Measurements from ENCODE around the gene MYL2.
"Not testable (repeated sequence)": the region's sequence is repeated elsewhere in the genome, so short reads cannot be mapped to it uniquely, and the experiment has no call there.

The MYL2 gene, protein sequence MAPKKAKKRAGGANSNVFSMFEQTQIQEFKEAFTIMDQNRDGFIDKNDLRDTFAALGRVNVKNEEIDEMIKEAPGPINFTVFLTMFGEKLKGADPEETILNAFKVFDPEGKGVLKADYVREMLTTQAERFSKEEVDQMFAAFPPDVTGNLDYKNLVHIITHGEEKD

DNA sequence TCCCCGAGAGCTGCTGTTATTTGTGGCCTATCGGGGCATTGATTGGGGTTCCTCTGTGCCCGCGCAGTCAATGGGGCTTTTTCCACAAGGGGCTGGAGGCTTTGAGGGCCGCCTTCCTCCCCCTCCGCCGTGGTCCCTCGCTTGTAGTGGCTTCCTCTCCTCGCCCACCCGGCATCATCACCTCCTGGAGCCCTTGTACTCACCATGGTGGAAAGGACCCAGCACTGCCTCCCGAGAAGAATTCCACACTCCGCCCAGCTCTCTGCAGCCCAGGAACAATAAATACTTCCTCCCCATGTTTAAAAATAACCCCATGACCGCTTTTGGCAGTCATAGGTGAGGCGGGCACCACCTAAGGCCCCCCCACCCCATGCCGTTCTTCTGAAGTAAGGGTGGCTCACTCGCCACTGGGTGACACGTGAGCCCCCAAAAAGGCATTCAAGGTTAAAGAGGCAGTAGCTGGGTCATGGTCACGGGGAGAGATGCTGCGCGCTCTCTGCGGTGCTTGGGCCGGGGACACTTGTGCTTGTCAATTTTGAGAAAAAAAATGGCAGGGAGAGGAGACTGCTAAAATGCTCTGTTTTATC is at the start of gene MYL2:
TSS of gene MYL2 (minus strand) at position 256 of the 587 bp plus-strand sequence. CDS start at position 206, 50 bp downstream.
- DNase-seq (ENCODE audit: low spot score) = no peak

DNA sequence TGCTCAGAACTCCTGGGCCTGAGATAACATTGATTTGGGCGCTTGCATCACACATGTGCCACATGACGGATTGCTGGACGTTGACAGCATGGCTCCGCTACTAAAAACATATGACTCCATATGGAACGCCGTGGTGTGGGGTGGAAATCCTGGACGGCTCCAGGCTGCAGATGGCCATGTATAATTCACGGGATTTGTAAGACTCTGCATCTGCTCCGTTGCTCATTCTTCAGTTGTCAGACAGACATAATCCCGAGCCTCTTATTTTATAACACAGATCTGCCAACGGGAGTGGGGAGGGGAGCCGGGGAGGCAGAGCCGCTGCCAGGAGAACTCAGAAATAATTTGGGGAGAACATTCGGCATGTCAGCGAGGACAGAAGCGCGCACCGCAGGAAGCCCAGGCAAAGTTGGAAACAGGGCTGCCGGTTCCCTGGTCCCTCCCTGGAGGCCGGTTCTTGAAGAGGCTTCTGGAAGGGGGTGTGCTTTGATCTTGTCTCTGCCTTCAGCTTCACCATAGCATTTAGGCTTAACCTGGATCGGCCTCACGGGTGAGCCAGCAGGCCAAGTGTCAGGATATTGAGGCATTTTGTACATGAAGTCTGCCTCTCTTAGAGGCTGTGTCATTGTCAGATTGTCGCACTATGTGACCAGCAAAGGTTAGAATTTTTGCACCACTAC is 45.8 kb upstream of the MYL2 start:
- no peak for DNase-seq (ENCODE audit: low spot score)

DNA sequence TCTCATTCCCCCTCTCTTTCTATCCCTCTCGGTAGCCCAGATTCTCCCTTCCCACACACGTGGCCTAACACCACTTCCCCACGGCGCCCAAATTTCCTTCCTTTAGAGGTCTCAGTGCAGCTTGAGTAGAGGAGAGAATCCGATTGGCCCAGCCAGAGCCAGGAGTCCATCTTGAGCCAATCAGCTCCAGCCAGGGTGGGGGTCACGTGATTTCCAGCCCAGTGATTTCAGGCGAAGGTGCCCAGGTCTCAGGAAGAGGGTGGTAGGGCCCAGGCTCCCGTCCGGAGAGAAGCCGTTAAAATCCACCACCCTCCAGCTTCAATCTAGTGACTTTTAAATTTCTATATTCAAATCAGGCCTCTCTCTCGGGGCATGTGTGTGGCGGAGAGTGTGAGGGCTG is 45.2 kb upstream of the MYL2 start:
- no peak for DNase-seq (ENCODE audit: low spot score)

DNA sequence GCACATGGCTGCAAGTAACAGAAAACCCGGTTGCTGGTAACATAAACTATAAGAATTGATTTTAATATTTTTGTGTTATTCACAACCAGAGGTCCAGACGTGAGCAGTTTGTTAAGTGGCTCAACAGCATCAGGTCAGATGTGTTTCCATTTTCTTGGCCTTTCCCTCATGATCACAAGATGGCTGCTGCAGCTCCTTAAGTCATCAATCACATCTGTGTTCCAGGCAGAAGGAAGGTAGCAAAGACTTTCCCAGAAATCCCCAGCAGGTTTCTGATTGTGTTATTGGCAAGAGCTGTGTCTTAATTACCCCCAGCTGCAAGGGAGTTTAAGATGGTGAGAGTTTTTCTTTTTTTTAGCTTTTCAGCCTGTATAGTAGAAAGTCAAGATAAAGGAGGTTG is 40.4 kb upstream of the MYL2 start:
- no peak for DNase-seq (ENCODE audit: low spot score)

DNA sequence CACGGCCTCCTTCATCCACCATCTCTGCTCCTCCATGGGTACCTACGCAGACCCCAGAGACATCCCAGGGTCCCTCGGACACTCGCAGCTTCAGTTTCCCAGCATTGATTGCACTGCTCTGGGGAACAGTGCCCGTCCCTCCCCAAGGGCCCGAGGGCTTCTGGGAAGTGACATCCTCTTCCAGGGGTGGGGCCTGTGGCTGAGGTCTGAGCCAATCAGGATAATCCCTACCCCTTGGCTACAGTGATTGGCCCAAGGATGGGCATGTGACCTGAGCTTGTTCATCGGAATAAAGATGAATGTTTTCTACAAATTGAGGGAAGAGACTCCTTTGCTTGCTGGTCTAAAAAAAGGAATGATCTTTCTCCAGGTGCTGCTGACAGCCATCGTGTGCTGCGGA is 37.3 kb upstream of the MYL2 start:
- DNase-seq (ENCODE audit: low spot score) = no peak

DNA sequence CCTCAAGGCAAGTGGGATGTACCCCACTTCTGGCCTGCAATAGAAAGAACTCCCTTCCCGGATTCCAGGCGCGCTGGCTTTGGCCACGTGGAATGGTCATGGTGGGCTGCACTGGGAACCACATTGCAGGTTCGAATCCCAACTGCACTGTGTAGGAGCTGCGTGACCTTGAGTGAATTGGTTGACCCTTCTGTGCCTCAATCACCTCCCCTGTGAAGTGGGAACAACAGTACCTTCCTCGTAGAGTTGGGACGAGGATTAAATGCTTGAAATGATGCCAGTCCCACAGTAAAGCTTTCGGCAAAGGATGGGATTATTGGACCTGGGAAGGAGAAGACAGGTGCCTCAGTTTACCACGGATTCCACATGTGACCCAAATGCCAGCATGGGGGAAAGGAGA is 36.8 kb upstream of the MYL2 start:
- no peak for DNase-seq (ENCODE audit: low spot score)

DNA sequence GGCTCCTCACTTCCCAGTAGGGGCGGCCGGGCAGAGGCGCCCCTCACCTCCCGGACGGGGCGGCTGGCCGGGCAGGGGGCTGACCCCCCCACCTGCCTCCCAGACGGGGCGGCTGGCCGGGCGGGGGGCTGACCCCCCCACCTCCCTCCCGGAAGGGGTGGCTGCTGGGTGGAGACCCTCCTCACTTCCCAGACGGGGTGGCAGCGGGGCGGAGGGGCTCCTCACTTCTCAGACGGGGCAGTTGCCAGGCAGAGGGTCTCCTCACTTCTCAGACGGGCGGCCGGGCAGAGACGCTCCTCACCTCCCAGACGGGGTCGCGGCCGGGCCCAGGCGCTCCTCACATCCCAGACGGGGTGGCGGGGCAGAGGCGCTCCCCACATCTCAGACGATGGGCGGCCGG is 30.5 kb upstream of the MYL2 start:
- not testable (repeated sequence) for DNase-seq (ENCODE audit: low spot score)

DNA sequence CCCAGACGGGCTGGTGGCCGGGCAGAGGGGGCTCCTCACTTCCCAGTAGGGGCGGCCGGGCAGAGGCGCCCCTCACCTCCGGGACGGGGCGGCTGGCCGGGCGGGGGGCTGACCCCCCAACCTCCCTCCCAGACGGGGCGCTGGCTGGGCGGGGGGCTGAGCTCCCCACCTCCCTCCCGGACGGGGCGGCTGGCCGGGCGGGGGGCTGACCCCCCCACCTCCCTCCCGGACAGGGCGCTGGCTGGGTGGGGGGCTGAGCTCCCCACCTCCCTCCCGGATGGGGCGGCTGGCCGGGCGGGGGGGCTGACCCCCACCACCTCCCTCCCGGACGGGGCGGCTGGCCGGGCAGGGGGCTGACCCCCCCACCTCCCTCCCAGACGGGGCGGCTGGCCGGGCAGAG is 30.1 kb upstream of the MYL2 start:
- DNase-seq (ENCODE audit: low spot score) = not testable (repeated sequence)

DNA sequence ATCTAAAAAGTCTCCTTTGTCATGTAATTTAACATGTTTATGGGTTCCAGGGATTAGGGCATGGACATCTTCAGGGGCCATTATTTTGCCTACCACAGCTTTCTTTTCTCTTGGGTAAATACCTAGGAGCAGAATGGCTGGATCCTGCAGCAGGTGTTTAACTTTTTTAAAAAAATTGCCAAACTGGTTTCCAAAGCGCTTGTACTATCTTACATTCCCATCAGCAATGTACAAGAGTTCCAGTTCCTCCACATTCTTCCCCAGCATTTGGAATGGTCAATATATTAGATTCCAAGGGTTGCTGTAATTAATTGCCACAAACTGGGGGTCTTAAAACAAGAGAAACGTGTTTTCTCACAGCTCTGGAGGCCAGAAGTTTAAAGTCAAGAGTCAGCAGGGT is 27.7 kb upstream of the MYL2 start:
- DNase-seq (ENCODE audit: low spot score) = no peak

DNA sequence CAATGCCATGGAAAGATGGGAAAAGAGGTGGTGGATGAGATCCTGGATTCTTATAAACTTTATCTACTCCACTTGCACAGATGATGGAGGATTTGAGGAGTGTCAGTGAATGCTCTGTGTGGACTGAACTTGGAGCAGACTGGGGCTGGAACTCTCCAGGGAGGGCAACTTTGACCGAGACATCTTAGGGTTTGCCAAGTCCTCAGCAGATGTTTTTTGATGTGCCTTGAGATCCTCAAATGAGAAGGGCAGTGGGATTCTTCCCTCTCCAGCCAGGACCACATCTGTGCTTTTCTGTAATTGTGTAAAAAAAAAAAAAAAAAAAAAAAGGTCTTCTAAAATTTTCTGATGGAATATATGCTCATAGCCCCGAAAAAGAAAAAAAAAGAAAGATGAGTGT is 23.0 kb upstream of the MYL2 start:
- DNase-seq (ENCODE audit: low spot score) = no peak

DNA sequence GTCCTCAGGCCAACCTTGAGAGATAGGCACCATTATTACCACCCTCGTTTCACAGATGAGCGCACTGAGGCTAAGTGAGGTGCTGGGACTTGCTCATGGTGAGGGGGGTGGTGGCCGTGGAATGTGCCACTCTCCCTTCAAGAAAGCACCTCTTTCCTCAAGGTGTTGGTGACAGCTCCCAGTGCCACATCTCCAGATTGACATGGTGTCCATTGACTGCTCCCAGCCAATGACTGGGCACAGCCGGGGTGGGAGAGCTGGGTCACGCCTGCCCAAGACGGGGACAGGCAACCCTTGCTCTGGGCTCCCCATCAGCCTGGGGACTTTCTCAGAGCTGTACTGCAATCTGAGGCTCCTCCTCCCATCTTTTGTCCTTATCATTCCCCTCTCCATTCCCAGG is 21.0 kb upstream of the MYL2 start:
- DNase-seq (ENCODE audit: low spot score) = no peak

DNA sequence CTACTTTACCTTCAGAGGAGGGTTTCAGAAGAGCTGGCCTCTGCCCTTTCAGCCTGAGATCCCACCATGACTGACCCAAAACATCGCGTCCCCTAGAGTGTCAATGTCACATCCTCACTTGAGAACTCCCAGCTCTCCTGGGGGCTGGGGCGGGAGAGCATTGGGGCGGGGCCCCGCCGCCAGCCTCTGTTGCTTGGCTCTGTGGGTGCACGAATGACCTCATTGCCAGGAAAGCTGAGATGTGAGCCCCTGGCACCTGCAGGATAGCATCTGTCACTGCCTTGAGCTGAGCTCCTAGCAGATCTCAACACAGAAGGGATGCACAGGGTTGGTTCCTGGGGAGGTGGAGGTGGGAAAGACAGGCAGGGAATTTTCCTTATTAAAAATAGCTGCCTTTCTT is 20.6 kb upstream of the MYL2 start:
- no peak for DNase-seq (ENCODE audit: low spot score)

DNA sequence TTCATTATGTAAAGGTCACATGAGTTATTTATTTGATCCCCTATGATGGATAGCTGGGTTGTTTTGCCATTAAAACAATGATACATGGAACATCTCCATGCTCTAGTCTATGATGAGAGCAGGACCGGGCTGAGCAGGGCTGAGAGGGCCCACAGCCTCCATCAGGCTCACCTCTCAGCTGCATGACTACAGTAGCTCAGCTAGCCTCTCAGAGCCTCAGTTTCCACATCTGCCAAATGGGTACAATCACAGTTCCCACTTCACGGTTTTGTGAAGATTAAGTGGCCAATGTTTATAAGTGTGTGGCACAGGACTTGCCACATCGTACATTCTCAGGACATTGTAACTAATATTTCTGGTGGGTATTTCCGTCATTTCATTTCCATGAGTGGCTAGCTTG is 19.9 kb upstream of the MYL2 start:
- DNase-seq (ENCODE audit: low spot score) = no peak

DNA sequence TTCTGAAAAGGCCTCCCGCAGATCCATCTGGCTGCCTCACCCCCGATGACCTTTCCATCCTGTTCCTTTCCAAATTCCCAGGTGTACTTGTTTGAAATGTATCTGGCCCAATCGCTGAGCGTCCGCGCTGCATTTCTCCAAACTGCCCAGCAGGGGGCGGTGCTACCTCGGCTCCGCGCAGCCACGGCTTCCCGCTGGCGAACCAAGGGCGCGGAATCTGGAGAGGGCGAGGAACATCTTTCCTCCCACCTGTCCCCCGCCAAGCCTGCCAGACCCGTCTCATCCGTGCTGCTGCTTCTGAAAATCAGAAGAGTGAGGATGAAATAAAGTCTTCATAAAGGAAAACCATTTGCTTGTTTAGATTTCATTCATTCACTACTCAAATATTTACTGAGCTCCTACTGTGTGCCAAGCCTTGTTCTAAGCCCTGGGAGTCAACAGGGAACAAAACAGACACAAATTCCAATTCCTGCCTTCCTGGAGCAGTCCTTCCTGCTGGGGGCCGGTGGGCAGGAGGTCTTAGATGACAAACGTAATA is 16.8 kb upstream of the MYL2 start:
- peak; percentile 39 for DNase-seq (ENCODE audit: low spot score)

DNA sequence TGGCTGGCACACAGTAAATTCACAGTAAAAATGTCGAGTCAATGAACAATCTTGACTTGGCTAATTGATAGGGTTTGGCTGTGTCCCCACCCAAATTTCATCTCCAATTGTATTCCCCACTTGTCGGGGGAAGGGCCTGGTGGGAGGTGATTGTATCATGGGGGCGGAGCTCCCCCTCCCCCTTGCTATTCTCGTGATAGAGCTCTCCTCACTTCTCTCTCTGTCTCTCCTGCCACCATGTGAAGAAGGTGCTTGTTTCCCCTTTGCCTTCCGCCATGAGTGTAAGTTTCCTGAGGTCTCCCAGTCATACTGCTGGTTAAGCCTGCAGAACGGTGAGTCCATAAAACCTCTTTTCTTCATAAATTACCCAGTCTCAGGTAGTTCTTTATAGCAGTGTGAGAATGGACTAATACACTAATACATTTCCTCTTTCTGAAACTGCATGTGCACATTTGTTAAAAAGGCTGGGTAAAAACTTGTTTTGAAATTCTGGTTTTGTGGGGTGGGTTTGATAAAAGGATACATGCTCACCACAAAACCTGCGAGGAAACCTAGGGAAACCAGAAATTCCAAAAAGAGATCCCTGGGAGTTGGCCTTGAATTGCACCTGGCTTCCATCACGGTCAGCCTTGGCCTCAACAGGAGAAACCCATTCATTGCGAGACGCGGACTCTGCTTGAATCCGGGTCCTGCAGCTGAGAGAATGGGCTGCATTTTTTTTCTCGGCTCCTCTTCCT is 16.2 kb upstream of the MYL2 start:
- no peak for DNase-seq (ENCODE audit: low spot score)

DNA sequence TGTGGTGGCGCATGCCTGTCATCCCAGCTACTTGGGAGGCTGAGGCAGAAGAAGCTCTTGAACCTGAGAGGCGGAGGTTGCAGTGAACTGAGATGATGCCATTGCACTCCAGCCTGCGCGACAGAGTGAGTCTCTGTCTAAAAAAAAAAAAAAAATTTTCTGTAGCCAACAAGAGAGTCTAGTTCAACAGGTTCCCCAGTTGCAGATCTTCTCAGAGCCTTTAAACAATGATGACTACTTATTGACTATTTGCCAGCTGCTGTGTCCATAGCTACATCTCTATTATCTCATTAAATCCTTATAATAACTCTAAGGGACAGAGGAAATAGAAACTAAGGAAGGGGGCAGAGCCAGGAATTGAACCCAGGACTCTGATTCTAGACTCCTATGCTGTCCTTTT is 15.2 kb upstream of the MYL2 start:
- no peak for DNase-seq (ENCODE audit: low spot score)

DNA sequence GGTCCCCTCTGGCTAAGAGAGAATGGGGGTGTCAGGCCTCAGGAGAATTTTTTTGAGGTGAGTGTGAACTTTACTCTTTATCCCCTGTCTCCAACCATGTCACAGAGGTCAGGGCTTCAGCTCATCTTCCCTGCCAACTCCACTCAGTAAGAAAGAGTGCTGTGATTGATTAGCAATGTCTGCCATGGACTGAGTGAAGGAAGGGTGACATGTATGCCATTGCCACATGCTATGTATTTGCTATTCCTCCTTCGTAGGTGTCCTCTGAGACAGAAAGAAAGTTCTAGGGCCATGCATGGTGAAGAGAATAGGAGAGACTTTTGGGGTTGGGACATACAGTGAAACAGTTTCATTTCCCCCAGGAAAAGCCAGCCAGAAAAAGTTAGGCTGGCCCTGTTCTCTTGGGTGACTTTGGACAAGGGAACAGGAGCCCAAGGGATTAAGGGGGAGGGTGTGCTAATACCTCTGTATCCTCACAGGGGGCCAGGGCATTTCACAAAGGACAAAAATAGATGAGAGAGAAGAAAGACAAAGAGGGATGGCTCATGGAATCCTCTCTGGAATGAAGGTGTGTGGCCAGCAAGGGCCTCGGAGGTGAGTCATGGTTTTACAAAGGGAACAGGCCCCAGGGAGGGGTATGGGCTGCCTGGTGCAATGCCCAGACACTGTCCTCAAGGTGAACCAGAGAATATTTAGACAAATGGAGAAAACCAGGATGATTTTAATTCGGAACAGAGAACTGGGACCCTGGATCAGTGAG is 13.9 kb upstream of the MYL2 start:
- no peak for DNase-seq (ENCODE audit: low spot score)

DNA sequence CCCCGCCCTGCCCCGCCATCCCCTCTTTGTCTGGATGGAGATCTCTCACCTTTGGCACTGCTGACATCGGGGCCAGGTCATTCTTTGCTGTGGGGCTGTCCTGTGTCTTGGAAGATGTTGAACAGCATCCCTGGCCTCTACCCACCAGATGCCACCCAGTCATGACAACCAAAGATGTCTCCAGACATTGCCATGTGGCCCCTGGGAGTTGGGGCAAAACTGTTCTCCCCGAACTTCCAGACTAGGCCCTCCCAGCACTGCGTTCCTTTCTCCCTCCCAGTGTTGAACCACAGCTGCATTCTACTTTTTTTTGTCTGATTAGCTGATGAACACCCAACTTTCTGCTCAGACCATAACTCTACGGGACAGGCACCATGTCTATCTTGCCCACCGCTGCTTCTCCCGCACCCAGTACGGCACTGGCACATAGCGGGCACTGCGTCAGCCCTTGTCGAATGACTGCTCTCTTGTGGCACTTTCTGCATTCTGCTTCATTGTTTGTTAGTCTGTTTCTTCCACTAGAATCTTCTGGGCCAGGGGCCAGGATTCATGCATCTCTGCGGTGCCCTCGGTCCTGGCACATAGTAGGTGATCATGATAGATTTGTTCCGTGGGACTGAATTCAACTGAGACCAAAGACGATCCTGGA is 13.1 kb upstream of the MYL2 start:
- no peak for DNase-seq (ENCODE audit: low spot score)

DNA sequence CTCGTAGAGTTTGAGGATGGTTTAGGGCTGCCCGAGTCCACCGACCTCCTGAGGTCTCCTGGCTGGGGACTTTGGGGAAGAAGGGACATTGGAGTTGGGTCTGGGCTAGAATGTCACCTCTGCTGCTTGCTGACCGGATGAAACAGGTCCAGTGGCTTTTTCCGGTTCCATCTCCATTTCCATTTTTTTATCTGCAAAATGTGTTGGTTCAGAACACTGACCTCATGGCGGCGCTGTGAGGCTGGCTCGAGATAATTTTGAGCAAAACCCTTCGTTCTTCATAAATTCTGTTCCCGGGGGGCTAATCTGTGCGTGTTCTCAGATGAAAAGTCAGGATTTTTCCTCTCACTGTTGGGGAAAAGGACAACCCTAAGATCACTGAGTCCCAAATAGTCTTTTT is 11.7 kb upstream of the MYL2 start:
- DNase-seq (ENCODE audit: low spot score) = no peak

DNA sequence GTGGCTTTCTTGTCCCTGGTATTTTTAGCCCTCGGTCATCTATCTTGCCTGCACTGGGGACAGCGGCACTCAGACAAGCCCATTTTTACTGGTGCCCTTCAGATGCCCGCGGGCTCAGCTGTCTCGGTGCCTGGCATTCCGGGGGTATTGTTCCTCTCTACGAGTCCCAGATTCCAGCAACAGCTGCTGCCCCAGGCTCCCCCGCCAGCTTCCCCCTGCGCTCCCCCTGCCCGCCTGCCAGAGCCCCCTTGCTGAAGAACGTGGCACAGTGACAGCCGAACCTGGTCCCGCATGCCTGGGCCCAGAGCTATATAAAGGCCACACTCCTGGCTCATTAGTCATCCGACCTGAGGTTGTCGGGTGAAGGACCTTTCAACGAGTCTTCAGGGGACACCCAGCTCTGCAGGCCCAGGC is 10.9 kb upstream of the MYL2 start:
- DNase-seq (ENCODE audit: low spot score) = no peak
